ENCODE data around the gene ZFP64. TPM values are rescaled to one million over a fixed set of nuclear protein-coding genes. Genes with fewer than 3 reads are reported as not detected.
A peak's percentile ranks its signal among the peaks of the same experiment; 100 is the strongest.

ZFP64 gene
- total RNA-seq (2012; rRNA removed) (13.3 and 14.3 TPM in 2 replicates), polyA plus RNA-seq (2012; rRNA removed) (15.1 and 17.1 TPM in 2 replicates), Bru-seq, nascent RNA (percentile 63 among the genes with signal in this experiment), BruChase-seq, experiment 1, labeled RNA remaining after a 6-hour chase (percentile 64 among the genes with signal in this experiment), BruChase-seq, experiment 2, labeled RNA remaining after a 2-hour chase (percentile 59 among the genes with signal in this experiment)
- polyA plus RNA-seq (2012; cell fraction: cytosol; rRNA removed), result 14.1 and 18.0 TPM in 2 replicates
- 10.8 and 15.0 TPM in 2 replicates for polyA plus RNA-seq (2012; cell fraction: nucleus; rRNA removed; ENCODE audit: low replicate concordance)
- long read RNA-seq, transcript ZFP64-201 (6 exons, 3,264 nt), result major isoform, 7 of 21 reads
- long read RNA-seq, partial matches to known transcripts, result 2 of 21 reads
- long read RNA-seq, other reads (novel, unspliced or antisense), result 7 of 21 reads

DNA sequence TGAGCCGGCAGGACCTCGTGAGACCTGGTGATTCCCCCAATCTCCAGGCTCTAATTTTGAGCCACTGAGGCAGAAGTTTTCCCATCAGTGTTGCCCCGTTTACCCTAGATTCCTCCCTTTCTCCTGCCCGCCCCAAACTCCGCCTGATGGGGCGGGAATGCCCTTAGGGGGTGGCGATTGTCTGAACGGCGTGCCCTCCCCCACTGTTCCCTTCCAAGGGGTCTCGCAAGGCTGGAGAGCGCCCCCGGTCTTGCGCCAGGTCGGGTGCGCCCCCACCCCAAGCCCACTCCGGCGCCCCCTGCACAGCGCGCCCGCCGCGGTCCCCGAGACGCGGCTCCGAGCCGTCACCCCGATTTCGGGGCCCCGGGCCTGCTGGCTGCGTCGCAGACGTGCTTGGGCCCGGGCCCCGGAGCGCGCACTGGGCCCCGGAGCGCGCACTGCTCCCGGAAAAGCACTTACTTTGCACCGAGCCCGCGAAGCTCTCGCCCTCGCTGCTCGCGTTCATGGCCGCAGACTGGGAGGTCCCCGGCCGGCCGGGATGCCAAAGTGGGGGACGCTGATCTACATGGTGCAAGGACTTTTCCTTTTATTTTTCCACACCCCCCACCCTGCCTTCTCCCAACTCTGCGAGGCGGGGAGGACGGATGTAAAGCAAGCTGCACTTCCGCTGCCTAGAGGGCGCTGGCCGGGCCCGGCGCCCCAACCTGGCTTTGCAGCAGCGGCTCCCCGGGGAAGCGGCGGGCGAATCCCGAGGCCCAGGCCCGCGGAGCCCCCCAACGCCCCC, at the start of gene ZFP64:
TSS of gene ZFP64 (minus strand) at position 648 of the 784 bp plus-strand sequence. CDS start at position 505, 143 bp downstream.
- H3K23ac ChIP-seq (ENCODE audit: low read depth, low read length), result peak within 1 kb of the TSS; percentile 47
- H3K9me1 ChIP-seq (ENCODE audit: insufficient read depth, low read length), result no peaks in the 10 kb centered on the region
- ATAC-seq (ENCODE audit: low read depth), result peak; percentile 89
- H3K9me3 ChIP-seq (ENCODE audit: control insufficient read depth, insufficient read depth, low read length), result no peaks in the 10 kb centered on the region
- dilution Hi-C loops (cut with HindIII; ENCODE audit: low sequenced_read_pairs, unreplicated experiment) (no loop called here), in situ Hi-C loops (cut with MboI; ENCODE audit: low sequenced_read_pairs) (no loop called here), intact Hi-C loops (cut with micrococcal nuclease) (no loop called here)
- H2AK5ac ChIP-seq (ENCODE audit: low read depth, low read length), result no peak within 1 kb of the TSS
- peak within 1 kb of the TSS; percentile 85; the same call in 1 of the 2 replicates for H2BK120ac ChIP-seq (ENCODE audit: low read depth, low read length)
- H2AFZ ChIP-seq (replicated peaks; ENCODE audit: low read length, poor library complexity), result peak within 1 kb of the TSS; percentile 99
- peak within 1 kb of the TSS; percentile 84 for H4K91ac ChIP-seq (ENCODE audit: insufficient read depth, low read depth, low read length)
- DNase-seq, result peak; percentile 76
- peak within 1 kb of the TSS; percentile 93 for H4K5ac ChIP-seq (ENCODE audit: low read depth, low read length)
- peak within 1 kb of the TSS; percentile 25; the same call in 2 of the 3 replicates for H2BK15ac ChIP-seq (ENCODE audit: low read depth, low read length)
- H3K4me2 ChIP-seq (ENCODE audit: low read depth, low read length), result peak within 1 kb of the TSS; percentile 98
- H3K4me1 ChIP-seq (ENCODE audit: control insufficient read depth, insufficient read depth, low read length), result peaks cover 2% of the 10 kb centered on the region; the same call in 1 of the 2 replicates
- ChIA-PET POLR2A (ENCODE audit: unreplicated experiment) (no interaction called here), CTCF (interaction anchor here (0.9 to 1.7 kb wide), 4 partner anchors 12 to 23 kb away, joined by 3 to 6 read pairs (median 4); no protein-coding TSS in a partner anchor)
- peaks cover 4% of the 10 kb centered on the region; the same call in 1 of the 2 replicates for H4K20me1 ChIP-seq (ENCODE audit: insufficient read depth, low read length)
- peak within 1 kb of the TSS; percentile 93 for H3K4ac ChIP-seq (ENCODE audit: low read depth, low read length)
- H3K4me3 ChIP-seq (ENCODE audit: insufficient read depth, low read depth, low read length), result peak within 1 kb of the TSS; percentile 98
- BruUV-seq (replicated peaks), result no TSS peak
- 1% methylated on average over 21 of the region's 70 CpGs; no CpG with 5 or more reads in 1 of the 2 experiments for WGBS, 2 experiments (ENCODE audit: extremely low coverage in 2 of 2, insufficient read length in 1 of 2)
- peaks cover 15 to 24% of the 10 kb centered on the region in 2 experiments for H3K79me1 ChIP-seq (ENCODE audit: low read depth in 1 of 2, low read length in 2 of 2)
- TF ChIP-seq MAZ (IDR thresholded peaks at IDR 0.05; ENCODE audit: borderline replicate concordance, low read depth, low read length) (peak; percentile 78; the same call in 1 of the 2 replicates), FOS (IDR thresholded peaks at IDR 0.05; ENCODE audit: low read depth, low read length) (peak; percentile 8; the same call in 1 of the 2 replicates), MXI1 (IDR thresholded peaks at IDR 0.05; ENCODE audit: borderline replicate concordance, low read depth, low read length) (0 out of 2 replicates have a peak, but pooled peaks have one; percentile 8), POLR2A (IDR thresholded peaks at IDR 0.05; ENCODE audit: low read depth, low read length) (0 out of 2 replicates have a peak, but pooled peaks have one; percentile 40), CEBPB (IDR thresholded peaks at IDR 0.05; ENCODE audit: low read depth, low read length) (no peak)
- TF ChIP-seq, protein P1, sequence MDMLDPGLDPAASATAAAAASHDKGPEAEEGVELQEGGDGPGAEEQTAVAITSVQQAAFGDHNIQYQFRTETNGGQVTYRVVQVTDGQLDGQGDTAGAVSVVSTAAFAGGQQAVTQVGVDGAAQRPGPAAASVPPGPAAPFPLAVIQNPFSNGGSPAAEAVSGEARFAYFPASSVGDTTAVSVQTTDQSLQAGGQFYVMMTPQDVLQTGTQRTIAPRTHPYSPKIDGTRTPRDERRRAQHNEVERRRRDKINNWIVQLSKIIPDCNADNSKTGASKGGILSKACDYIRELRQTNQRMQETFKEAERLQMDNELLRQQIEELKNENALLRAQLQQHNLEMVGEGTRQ (IDR thresholded peaks at IDR 0.05; ENCODE audit: low read depth, low read length), result no peak
- TF ChIP-seq, protein P2, sequence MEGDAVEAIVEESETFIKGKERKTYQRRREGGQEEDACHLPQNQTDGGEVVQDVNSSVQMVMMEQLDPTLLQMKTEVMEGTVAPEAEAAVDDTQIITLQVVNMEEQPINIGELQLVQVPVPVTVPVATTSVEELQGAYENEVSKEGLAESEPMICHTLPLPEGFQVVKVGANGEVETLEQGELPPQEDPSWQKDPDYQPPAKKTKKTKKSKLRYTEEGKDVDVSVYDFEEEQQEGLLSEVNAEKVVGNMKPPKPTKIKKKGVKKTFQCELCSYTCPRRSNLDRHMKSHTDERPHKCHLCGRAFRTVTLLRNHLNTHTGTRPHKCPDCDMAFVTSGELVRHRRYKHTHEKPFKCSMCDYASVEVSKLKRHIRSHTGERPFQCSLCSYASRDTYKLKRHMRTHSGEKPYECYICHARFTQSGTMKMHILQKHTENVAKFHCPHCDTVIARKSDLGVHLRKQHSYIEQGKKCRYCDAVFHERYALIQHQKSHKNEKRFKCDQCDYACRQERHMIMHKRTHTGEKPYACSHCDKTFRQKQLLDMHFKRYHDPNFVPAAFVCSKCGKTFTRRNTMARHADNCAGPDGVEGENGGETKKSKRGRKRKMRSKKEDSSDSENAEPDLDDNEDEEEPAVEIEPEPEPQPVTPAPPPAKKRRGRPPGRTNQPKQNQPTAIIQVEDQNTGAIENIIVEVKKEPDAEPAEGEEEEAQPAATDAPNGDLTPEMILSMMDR (conservative IDR thresholded peaks at IDR 0.05; ENCODE audit: low read depth, low read length), result peak; percentile 65
- peak within 1 kb of the TSS; percentile 75; the same call in 1 of the 2 replicates for H3K14ac ChIP-seq (replicated peaks; ENCODE audit: low read depth, low read length)
- H3K18ac ChIP-seq (ENCODE audit: low read depth, low read length), result peak within 1 kb of the TSS; percentile 88
- peak within 1 kb of the TSS; percentile 85 to 90 for H4K8ac ChIP-seq (ENCODE audit: low read depth in 2 of 2, low read length in 2 of 2)
- H2BK20ac ChIP-seq (ENCODE audit: low read depth, low read length), result no peak within 1 kb of the TSS
- H2AK9ac ChIP-seq (replicated peaks; ENCODE audit: low read depth, low read length, poor library complexity), result peak within 1 kb of the TSS; percentile 86
- peak within 1 kb of the TSS; percentile 89 for H3K56ac ChIP-seq (ENCODE audit: extremely low read depth, insufficient read depth, low read length)
- H3K36me3 ChIP-seq (ENCODE audit: control insufficient read depth, insufficient read depth, low read length), result peaks cover 4% of the 10 kb centered on the region
- H3K9ac ChIP-seq (ENCODE audit: low read depth, low read length), result peak within 1 kb of the TSS; percentile 99
- H3K27me3 ChIP-seq (ENCODE audit: control insufficient read depth, insufficient read depth, low read length), result no peaks in the 10 kb centered on the region
- H2BK5ac ChIP-seq (ENCODE audit: low read depth, low read length, poor library complexity, severe bottlenecking), result peak within 1 kb of the TSS; percentile 91
- H3K27ac ChIP-seq (ENCODE audit: insufficient read depth, low read length), result peak within 1 kb of the TSS; percentile 99

Data from IMR-90 (cell line).